Mucosa of rectum (tissue), 2 donors: ENCODE measurements around the gene TMCO5A.

ENCODE experiments used
- H3K27ac ChIP-seq, 2 donors: one replicate each; pipeline ENCODE4 v1.7.0; 2013; ENCODE audit warnings: inconsistent platforms in 2 of 2, low read depth in 2 of 2, low read length in 2 of 2
- H3K27me3 ChIP-seq, 2 donors: one replicate each; pipeline ENCODE4 v1.7.0; 2013; ENCODE audit warnings: low read length in 2 of 2; ENCODE audit not compliant: control insufficient read depth in 2 of 2, insufficient read depth in 2 of 2
- H3K36me3 ChIP-seq, 2 donors: one replicate each; pipeline ENCODE4 v1.7.0; 2013; ENCODE audit warnings: low read length in 2 of 2; ENCODE audit not compliant: control insufficient read depth in 2 of 2, insufficient read depth in 2 of 2
- H3K4me1 ChIP-seq, 2 donors: one replicate each; pipeline ENCODE4 v1.7.0; 2013; ENCODE audit warnings: low read length in 2 of 2, mild to moderate bottlenecking in 1 of 2; ENCODE audit not compliant: control insufficient read depth in 2 of 2, insufficient read depth in 2 of 2
- H3K4me3 ChIP-seq, 2 donors: one replicate each; pipeline ENCODE4 v1.7.0; 2013; ENCODE audit warnings: low read length in 2 of 2
- H3K9ac ChIP-seq, 2 donors: one replicate each; pipeline ENCODE4 v1.7.0; 2013; ENCODE audit warnings: low read length in 2 of 2, low read depth in 1 of 2, mild to moderate bottlenecking in 1 of 2
- H3K9me3 ChIP-seq, 2 donors: one replicate each; pipeline ENCODE4 v1.7.0; 2013; ENCODE audit warnings: low read length in 2 of 2; ENCODE audit not compliant: control insufficient read depth in 2 of 2
- donor health status: healthy.
- donor health status: Normal muscosa, but diverticular disease.

Gene TMCO5A

DNA sequence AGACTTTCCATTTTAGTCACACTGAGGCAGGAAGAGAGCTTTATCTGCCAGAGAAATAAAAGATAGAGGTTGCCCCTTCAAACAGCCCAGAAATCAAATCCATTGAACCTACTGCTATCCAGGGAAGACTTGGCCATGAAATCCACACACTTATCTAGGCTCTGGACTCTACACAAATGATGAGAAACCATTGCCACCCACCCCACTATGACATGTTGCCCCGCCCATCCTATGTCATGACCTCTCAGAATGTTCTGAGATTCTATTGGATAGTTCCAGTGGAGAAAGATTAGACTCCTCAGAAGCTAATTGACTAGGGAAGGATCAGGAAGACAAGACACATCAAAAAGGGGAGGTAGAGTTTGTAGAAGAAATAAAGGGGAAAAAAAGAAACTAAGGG is at the start of gene TMCO5A:
TMCO5A (plus strand) TSS at position 301 of the 400 bp plus-strand sequence. CDS start 1,684 bp downstream, outside the sequence.
- Histone ChIP-seq H3K9ac (no peak within 1 kb of the TSS), H3K36me3 (no peaks in the 10 kb centered on the region), H3K4me1 (no peaks in the 10 kb centered on the region), H3K27ac (no peak within 1 kb of the TSS), H3K27me3 (no peaks in the 10 kb centered on the region), H3K4me3 (no peak within 1 kb of the TSS), H3K9me3 (no peaks in the 10 kb centered on the region)

GRCh38 chr15:37885651-37886050 is 48.8 kb upstream of the TMCO5A start:
- Histone ChIP-seq H3K9ac (no peak overlapping the region), H3K27ac (no peak overlapping the region), H3K4me1 (no peaks in the 10 kb centered on the region)

DNA sequence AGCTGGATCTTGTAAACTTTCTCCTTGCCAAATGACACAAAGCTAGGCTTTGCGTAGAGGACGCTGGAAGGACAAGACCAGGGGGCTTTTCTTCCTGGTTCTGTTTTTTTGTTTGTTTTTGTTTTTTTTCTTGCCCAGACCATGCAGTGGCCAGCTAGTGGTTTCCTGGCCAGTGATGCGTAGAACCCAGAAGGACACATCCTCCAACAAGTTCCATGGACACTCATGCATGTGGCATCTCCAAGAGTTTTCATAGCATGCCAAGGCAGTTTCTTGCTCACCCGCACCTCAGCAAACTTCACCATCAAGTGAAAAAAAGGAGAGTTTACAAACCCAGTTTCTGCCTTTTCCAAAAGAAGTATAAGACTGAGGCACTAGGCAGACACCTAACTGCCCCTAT is 46.1 kb upstream of the TMCO5A start:
- Histone ChIP-seq H3K4me3 (no peak overlapping the region), H3K4me1 (no peaks in the 10 kb centered on the region), H3K9ac (no peak overlapping the region), H3K36me3 (no peaks in the 10 kb centered on the region), H3K9me3 (no peaks in the 10 kb centered on the region), H3K27me3 (no peaks in the 10 kb centered on the region), H3K27ac (no peak overlapping the region)

More at GRCh38 chr15:37885651-37886050, 48.8 kb upstream of the TMCO5A start:
- no peaks in the 10 kb centered on the region for H3K27me3 ChIP-seq
- H3K4me3 ChIP-seq = no peak overlapping the region
- H3K36me3 ChIP-seq = no peaks in the 10 kb centered on the region
- H3K9me3 ChIP-seq = no peaks in the 10 kb centered on the region

DNA sequence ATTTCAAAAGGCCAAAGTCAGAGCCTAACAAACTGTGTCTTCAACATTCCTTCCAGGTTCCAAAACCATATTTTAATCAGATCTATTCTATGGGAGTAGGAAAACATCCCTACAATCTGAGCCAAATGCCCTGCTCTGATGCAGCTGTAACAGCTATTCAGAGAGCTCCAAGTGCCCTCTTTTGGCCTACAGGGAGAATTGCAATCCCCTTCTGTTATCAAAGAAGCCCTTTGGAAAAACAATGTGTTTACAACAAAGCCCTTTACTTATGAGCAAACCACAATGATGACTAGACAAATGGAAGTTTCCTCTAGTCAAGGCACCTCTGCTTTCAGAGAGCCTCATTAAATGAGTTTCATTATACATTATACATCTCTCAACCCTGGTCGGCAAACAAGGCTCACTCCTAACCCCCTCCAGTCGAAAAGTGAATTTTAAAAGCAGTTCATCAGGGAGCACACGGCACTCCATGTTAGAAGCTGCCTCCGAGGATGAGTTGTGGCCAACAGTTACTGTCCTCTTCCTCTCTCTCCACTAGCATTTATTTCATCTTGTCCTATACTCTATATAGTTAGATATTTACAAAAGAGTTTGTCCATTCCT is 42.6 kb upstream of the TMCO5A start:
- no peak overlapping the region for H3K27ac ChIP-seq
- no peaks in the 10 kb centered on the region for H3K36me3 ChIP-seq
- no peaks in the 10 kb centered on the region for H3K9me3 ChIP-seq
- no peak overlapping the region for H3K9ac ChIP-seq
- H3K27me3 ChIP-seq = no peaks in the 10 kb centered on the region
- no peak overlapping the region for H3K4me3 ChIP-seq
- H3K4me1 ChIP-seq = no peaks in the 10 kb centered on the region

- no peak overlapping the region for H3K27ac ChIP-seq
- H3K27me3 ChIP-seq = no peaks in the 10 kb centered on the region
- no peak overlapping the region for H3K9ac ChIP-seq
- no peaks in the 10 kb centered on the region for H3K4me1 ChIP-seq
- no peaks in the 10 kb centered on the region for H3K36me3 ChIP-seq
- no peak overlapping the region for H3K4me3 ChIP-seq
- H3K9me3 ChIP-seq = no peaks in the 10 kb centered on the region
Measured at GRCh38 chr15:37893309-37893708, 41.1 kb upstream of the TMCO5A start.

GRCh38 chr15:37898362-37898761 is 36.1 kb upstream of the TMCO5A start:
- Histone ChIP-seq H3K9ac (no peak overlapping the region), H3K27ac (no peak overlapping the region), H3K36me3 (no peaks in the 10 kb centered on the region), H3K4me1 (peaks cover 0 to 8% of the 10 kb centered on the region in 2 donors), H3K9me3 (no peaks in the 10 kb centered on the region), H3K27me3 (no peaks in the 10 kb centered on the region), H3K4me3 (no peak overlapping the region)

GRCh38 chr15:37900326-37901221 is 33.9 kb upstream of the TMCO5A start:
- Histone ChIP-seq H3K4me1 (peaks cover 0 to 8% of the 10 kb centered on the region in 2 donors), H3K9ac (no peak overlapping the region), H3K4me3 (no peak overlapping the region)

GRCh38 chr15:37902126-37902525 is 32.3 kb upstream of the TMCO5A start:
- no peak overlapping the region for H3K4me3 ChIP-seq
- no peaks in the 10 kb centered on the region for H3K36me3 ChIP-seq
- no peaks in the 10 kb centered on the region for H3K27me3 ChIP-seq
- no peak overlapping the region for H3K27ac ChIP-seq
- H3K9me3 ChIP-seq = no peaks in the 10 kb centered on the region
- H3K9ac ChIP-seq = no peak overlapping the region
- peaks cover 0 to 8% of the 10 kb centered on the region in 2 donors for H3K4me1 ChIP-seq

More at GRCh38 chr15:37900326-37901221, 33.9 kb upstream of the TMCO5A start:
- Histone ChIP-seq H3K27ac (no peak overlapping the region), H3K9me3 (no peaks in the 10 kb centered on the region), H3K36me3 (no peaks in the 10 kb centered on the region), H3K27me3 (no peaks in the 10 kb centered on the region)

DNA sequence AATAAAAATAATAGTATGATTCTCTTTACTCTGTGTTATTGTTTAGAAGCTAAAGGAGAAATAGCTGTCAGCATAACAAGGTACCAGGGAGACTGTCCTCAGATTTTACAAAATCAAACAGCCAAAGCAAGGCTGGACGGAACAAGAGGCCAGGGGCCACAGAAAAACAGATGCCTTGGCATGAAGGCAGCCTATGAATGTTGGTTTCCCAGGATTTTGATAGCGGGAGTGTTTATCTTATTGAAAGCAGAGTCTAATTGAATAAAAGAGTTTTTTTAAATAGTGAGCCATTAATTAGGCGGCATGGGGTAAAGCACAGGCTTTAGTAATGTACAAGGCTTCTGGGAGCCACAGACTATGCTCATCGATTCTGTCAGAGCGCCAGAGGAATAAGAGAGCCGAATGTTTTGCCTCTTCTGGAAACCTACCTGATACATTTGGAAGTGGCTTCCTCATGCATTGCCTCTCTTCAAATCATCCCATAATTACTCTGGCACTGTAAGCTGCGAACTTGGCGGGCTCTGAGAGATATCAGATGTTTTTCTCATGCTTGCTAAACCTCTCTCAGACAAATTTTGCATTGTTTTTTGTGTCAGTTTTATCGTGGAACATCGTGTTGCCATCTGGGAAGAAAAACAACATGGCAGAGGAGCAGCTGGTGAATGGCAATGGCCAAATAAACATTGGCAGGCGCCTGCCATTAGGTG is 30.4 kb upstream of the TMCO5A start:
- Histone ChIP-seq H3K9me3 (no peaks in the 10 kb centered on the region), H3K36me3 (no peaks in the 10 kb centered on the region), H3K27me3 (no peaks in the 10 kb centered on the region), H3K4me1 (peaks cover 0 to 8% of the 10 kb centered on the region in 2 donors), H3K27ac (no peak overlapping the region), H3K4me3 (no peak overlapping the region), H3K9ac (no peak overlapping the region)

GRCh38 chr15:37907136-37907535 is 27.3 kb upstream of the TMCO5A start:
- Histone ChIP-seq H3K9ac (no peak overlapping the region), H3K9me3 (no peaks in the 10 kb centered on the region), H3K4me1 (no peaks in the 10 kb centered on the region), H3K27me3 (peaks cover 0 to 4% of the 10 kb centered on the region in 2 donors), H3K36me3 (no peaks in the 10 kb centered on the region), H3K4me3 (no peak overlapping the region), H3K27ac (no peak overlapping the region)
